NB4 (cell line): ENCODE results near the gene CLASP1.

Experiments
- DNase-seq: peaks from one replicate; pipeline ENCODE4 v3.0.0; 2010; ENCODE audit warnings: low read depth
- H3K4me3 ChIP-seq: one replicate; pipeline ENCODE4 v1.5.1; 2011; ENCODE audit warnings: mild to moderate bottlenecking, low read depth, low read length, moderate library complexity
- MYC ChIP-seq: IDR thresholded peaks from 2 replicates; pipeline ENCODE4 v1.6.1; 2011; ENCODE audit warnings: low read depth, low read length
- POLR2A ChIP-seq: IDR thresholded peaks from 2 replicates; pipeline ENCODE4 v1.6.1; 2011; ENCODE audit warnings: mild to moderate bottlenecking; ENCODE audit not compliant: insufficient read length; ENCODE audit errors: extremely low read depth
- TF ChIP-seq, protein P1 (sequence below): IDR thresholded peaks from one replicate; pipeline ENCODE4 v1.5.1; 2012; ENCODE audit warnings: low read depth, low read length
- TF ChIP-seq, protein P2 (sequence below): IDR thresholded peaks from 2 replicates; pipeline ENCODE4 v1.6.1; 2011; ENCODE audit warnings: low read depth, low read length

Gene CLASP1

DNA sequence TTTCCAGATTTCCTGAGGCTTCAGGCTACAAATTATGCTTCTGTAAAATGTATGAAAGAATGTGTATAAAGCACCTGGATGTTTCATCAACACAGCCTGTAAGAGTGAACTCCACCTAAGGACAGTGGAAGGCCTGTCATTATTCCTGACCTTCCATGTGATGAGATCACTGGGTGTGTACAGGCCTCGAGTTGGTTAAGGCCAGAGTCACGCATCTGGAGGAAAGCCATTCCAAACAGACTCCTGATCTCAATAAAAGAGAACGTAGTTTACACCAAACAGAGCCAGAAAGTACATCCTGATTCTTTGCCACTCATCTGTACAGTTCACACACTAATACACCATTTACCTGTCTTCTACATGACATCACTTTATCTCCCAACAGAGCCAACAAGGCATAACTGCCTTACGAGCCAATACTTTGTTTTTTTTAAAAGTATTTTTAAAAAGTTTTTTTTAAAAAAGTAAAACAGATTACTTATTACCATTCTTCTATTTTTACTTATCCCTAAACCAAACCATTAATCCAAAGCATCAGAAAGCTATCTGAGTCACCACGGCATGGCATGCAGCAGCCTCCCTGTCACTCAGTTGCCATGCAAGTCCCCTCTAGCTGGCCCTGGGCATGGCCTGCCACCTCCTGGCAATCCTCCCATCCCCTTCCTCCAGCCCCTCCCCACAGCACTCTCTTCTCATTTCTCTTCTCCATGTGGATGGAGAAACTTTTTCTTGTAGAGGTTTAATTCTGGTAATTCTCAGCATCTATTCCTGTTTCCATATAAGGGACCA lies 285.4 kb downstream of the CLASP1 start:
- no peak for DNase-seq

DNA sequence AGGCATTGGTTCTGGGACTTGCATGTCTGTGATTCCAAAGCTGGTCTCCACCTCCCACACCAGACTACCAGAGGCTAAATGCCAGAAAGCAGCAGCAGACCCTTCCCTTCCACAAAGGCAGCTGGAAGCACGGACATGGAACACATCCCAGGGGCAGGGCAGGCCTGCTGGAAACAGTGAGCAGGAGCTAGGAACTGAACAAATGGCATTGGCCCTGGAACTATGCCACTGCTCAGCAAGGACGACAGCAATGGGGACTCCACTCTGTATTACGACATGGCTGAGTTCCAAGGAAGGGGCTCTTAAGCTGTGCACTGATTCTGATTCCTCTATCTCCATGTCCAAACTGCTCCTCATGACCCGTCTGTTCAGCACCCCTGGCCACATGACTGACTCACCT lies 286.5 kb downstream of the CLASP1 start:
- no peak overlapping the region for H3K4me3 ChIP-seq
- no peak for TF ChIP-seq MYC
- TF ChIP-seq, protein P1, sequence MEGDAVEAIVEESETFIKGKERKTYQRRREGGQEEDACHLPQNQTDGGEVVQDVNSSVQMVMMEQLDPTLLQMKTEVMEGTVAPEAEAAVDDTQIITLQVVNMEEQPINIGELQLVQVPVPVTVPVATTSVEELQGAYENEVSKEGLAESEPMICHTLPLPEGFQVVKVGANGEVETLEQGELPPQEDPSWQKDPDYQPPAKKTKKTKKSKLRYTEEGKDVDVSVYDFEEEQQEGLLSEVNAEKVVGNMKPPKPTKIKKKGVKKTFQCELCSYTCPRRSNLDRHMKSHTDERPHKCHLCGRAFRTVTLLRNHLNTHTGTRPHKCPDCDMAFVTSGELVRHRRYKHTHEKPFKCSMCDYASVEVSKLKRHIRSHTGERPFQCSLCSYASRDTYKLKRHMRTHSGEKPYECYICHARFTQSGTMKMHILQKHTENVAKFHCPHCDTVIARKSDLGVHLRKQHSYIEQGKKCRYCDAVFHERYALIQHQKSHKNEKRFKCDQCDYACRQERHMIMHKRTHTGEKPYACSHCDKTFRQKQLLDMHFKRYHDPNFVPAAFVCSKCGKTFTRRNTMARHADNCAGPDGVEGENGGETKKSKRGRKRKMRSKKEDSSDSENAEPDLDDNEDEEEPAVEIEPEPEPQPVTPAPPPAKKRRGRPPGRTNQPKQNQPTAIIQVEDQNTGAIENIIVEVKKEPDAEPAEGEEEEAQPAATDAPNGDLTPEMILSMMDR: no peak
- TF ChIP-seq, protein P2, sequence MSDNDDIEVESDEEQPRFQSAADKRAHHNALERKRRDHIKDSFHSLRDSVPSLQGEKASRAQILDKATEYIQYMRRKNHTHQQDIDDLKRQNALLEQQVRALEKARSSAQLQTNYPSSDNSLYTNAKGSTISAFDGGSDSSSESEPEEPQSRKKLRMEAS: no peak
- TF ChIP-seq POLR2A: no peak

More for the DNA sequence above, 285.4 kb downstream of the CLASP1 start:
- H3K4me3 ChIP-seq: no peak overlapping the region
- TF ChIP-seq POLR2A (no peak), MYC (no peak)
- TF ChIP-seq, protein P1: no peak
- TF ChIP-seq, protein P2: no peak

DNA sequence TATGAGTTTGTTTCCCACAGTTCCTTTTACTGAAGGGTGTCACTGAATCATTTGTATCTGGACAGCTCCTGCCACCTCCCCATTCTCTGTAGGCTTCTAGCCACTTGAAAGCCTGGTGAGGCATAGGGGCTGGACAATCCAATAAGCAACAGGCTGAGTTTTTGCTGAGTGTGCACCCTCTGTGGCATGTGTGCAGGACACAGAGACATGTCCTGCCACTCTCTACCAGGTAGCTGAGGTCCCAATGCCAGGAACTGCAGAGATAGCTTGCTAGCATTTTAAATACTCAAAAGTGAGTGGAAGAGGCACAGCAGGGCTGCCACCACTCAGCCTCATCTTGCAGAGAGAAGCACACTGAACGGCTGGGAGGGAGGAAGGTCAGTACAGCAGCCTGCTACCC lies 287.0 kb downstream of the CLASP1 start:
- TF ChIP-seq, protein P2: no peak
- TF ChIP-seq, protein P1: no peak
- TF ChIP-seq POLR2A (no peak), MYC (no peak)

More for the DNA sequence above, 286.5 kb downstream of the CLASP1 start:
- no peak for DNase-seq

DNA sequence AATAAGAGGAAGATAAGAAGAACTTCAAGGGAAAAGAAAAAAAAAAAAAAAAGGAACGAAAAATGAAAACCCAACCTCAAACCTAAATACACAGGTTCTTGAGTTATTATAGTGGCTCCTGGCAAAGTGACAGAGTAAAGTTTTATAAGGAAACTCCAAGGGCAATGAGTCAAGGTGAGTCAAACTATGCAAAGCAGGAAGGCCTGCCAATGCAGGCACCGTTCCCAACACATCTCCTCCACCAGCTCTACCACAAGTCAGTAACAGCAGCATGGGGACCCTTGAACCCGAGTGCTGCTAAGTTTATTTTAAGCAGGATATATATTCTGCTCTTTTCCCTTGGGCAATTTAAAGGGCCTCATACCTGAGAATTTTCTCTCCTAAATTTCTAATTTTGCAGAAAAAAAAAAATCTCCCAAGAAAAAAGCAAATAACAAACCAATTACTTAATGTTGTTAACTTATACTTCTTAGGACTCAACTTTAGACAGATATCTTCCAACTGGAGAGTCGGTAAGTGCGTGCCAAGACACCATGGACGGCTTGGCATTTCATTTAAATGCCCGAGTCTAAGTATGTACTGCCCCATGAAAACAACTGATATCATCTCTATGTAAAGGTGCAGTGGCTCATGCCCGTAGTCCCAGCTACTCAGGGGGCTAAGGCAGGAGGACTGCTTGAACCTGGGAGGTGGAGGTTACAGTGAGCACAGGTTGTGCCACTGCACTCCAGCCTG lies 288.5 kb downstream of the CLASP1 start:
- no peak overlapping the region for H3K4me3 ChIP-seq
- no peak for DNase-seq
- TF ChIP-seq MYC: no peak
- TF ChIP-seq, protein P1: no peak
- no peak for TF ChIP-seq POLR2A

More for the DNA sequence above, 287.0 kb downstream of the CLASP1 start:
- no peak overlapping the region for H3K4me3 ChIP-seq
- no peak for DNase-seq

DNA sequence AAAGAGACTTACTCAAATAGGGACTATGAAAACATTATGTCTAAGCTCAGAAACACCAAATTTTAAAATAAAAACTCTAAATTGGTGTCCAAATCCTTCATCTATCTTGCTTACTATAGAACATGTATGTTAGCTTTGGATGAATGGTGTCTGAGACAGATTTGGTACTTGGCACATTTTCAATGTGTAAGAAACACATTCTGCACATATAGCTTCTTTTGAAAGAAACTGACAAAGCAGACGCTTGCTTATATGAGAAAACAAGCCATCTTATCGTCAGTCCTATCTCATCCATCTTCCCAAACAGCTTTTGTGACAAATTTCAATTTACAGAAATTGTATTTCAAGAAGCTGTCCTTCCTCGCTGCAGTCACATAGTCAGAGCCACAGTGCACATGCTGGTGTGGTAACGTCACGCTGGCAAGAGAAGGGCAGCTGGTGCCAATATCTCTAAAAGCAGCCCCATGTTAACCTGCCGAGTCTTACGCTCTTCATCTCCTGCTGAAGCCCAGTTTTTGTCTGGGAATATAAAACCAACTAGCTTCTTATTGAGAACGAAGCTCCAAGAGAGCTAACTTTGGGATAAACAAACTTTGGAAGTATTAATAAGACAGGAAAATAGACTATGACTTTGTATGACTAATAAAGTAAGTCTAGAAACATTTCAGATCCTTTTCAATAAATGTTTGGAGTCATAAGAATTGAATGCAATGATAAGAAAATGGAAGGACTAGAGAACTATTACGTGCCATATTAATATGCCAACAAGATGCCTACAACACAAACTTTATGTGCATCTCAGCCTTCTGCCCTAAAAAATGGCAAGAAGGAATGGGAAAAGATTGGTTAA lies 289.3 kb downstream of the CLASP1 start:
- no peak overlapping the region for H3K4me3 ChIP-seq
- TF ChIP-seq, protein P1: no peak
- TF ChIP-seq MYC (no peak), POLR2A (no peak)
- TF ChIP-seq, protein P2: no peak
- DNase-seq: no peak
